GM12874 (cell line): ENCODE data around the gene CLASP1.

ENCODE experiments used
- CTCF ChIP-seq: IDR thresholded peaks from 2 replicates; pipeline ENCODE4 v1.5.1; 2011; ENCODE audit warnings: low read depth, mild to moderate bottlenecking, control low read depth, low read length, moderate library complexity; ENCODE audit not compliant: insufficient read depth

The CLASP1 gene

GRCh38 chr2:121591199-121591598, 58.1 kb downstream of the CLASP1 start:
- TF ChIP-seq CTCF, result no peak

GRCh38 chr2:121588357-121588756, 60.9 kb downstream of the CLASP1 start:
- TF ChIP-seq CTCF, result no peak

GRCh38 chr2:121587131-121587530, 62.1 kb downstream of the CLASP1 start:
- TF ChIP-seq CTCF, result no peak

- no peak for TF ChIP-seq CTCF
These were observed 64.5 kb downstream of the CLASP1 start for GRCh38 chr2:121584741-121585140.

- TF ChIP-seq CTCF, result no peak
These were observed 65.7 kb downstream of the CLASP1 start for GRCh38 chr2:121583555-121583954.

GRCh38 chr2:121582272-121582671, 67.0 kb downstream of the CLASP1 start:
- no peak for TF ChIP-seq CTCF

- no peak for TF ChIP-seq CTCF
These were observed 70.0 kb downstream of the CLASP1 start for GRCh38 chr2:121579309-121579708.

GRCh38 chr2:121577381-121577780, 71.9 kb downstream of the CLASP1 start:
- TF ChIP-seq CTCF, result no peak
